Panc1 (cell line): ENCODE measurements around the gene MYLK. TPM values are rescaled to one million over a fixed set of nuclear protein-coding genes. Genes with fewer than 3 reads are reported as not detected.
A peak's percentile ranks its signal among the peaks of the same experiment; 100 is the strongest.

Source experiments
- ATAC-seq: fragments of 200-7000 bp; cut with Tn5 transposase; 2 replicates; pipeline ENCODE4 v1.9.1; 2020; ENCODE audit warnings: mild to moderate bottlenecking, moderate library complexity
- BruUV-seq: library from RNA; stranded (reverse); fragments of 400-500 nt; replicated peaks from 2 replicates; lab custom pipeline; 2021; lab: Mats Ljungman, UMichigan
- CTCF ChIA-PET: fragments of 300-600 bp; sonication (Branson Sonifier 250); formaldehyde crosslinking; loops from one replicate; lab custom pipeline; 2022; ENCODE audit warnings: antibody characterized with exemption; lab: Charles Lee
- POLR2A ChIA-PET: fragments of 300-600 bp; sonication (Branson Sonifier 250); formaldehyde crosslinking; loops from one replicate; lab custom pipeline; 2022; ENCODE audit warnings: antibody characterized with exemption; lab: Charles Lee
- DNase-seq: peaks from one replicate; pipeline ENCODE4 v3.0.0-alpha.2; 2010; ENCODE audit warnings: low read depth, low spot score
- H3K27ac ChIP-seq: 2 replicates; pipeline ENCODE4 v1.5.1; 2011; ENCODE audit warnings: mild to moderate bottlenecking, low read length, inconsistent platforms
- H3K27me3 ChIP-seq: fragments of 200-500 bp; sonication (Bioruptor generic); 2 replicates; pipeline ENCODE4 v1.6.0; 2014; ENCODE audit warnings: low read length, inconsistent platforms; ENCODE audit not compliant: control insufficient read depth, insufficient read depth
- H3K36me3 ChIP-seq: fragments of 200-500 bp; sonication (Bioruptor generic); 2 replicates; pipeline ENCODE4 v1.5.1; 2014; ENCODE audit warnings: inconsistent platforms, mild to moderate bottlenecking, low read length, moderate library complexity; ENCODE audit not compliant: control insufficient read depth, insufficient read depth
- H3K4me1 ChIP-seq: 2 replicates; pipeline ENCODE4 v1.5.1; 2011; ENCODE audit warnings: inconsistent platforms, mild to moderate bottlenecking, low read length, moderate library complexity; ENCODE audit not compliant: control insufficient read depth, insufficient read depth
- H3K4me3 ChIP-seq, 2 experiments: 2 replicates each; pipeline ENCODE4 v1.5.1; 2011 to 2012; ENCODE audit warnings: low read depth in 2 of 2, low read length in 2 of 2, mild to moderate bottlenecking in 2 of 2, inconsistent platforms in 1 of 2, moderate library complexity in 1 of 2
- H3K9me3 ChIP-seq: fragments of 200-500 bp; sonication (Bioruptor generic); 2 replicates; pipeline ENCODE4 v1.5.1; 2014; ENCODE audit warnings: low read depth, mild to moderate bottlenecking, inconsistent platforms, low read length, moderate library complexity; ENCODE audit not compliant: control insufficient read depth, insufficient read depth
- CTCF ChIP-seq: fragments of 450-650 bp; IDR thresholded peaks from 2 replicates; pipeline ENCODE4 v1.5.1; 2017; ENCODE audit warnings: mild to moderate bottlenecking
- POLR2AphosphoS5 ChIP-seq: IDR thresholded peaks from 2 replicates; pipeline ENCODE4 v1.6.1; 2012; ENCODE audit warnings: mild to moderate bottlenecking, low read depth, low read length, moderate library complexity
- REST ChIP-seq, 2 experiments: IDR thresholded peaks; 2 replicates each; pipeline ENCODE4 v1.6.1; 2011 to 2012; ENCODE audit warnings: low read depth in 2 of 2, control low read depth in 1 of 2, low read length in 1 of 2, mild to moderate bottlenecking in 1 of 2, moderate library complexity in 1 of 2; ENCODE audit not compliant: insufficient read depth in 1 of 2
- SIN3A ChIP-seq: IDR thresholded peaks from 2 replicates; pipeline ENCODE4 v1.6.1; 2012; ENCODE audit warnings: low read depth, mild to moderate bottlenecking, low read length, moderate library complexity, borderline replicate concordance; ENCODE audit not compliant: insufficient read depth
- TCF7L2 ChIP-seq: IDR thresholded peaks from 2 replicates; pipeline ENCODE4 v1.6.1; 2011; ENCODE audit warnings: mild to moderate bottlenecking, low read depth, low read length, inconsistent platforms
- in situ Hi-C: cut with HindIII; loops from 2 replicates; pipeline ENCODE4 v1.10.0; 2016; ENCODE audit warnings: low sequenced_read_pairs, low pct_unique_long_range_greater_than_20kb
- intact Hi-C: fragments of 100-400 bp; cut with micrococcal nuclease; formaldehyde crosslinking; loops from one replicate; pipeline ENCODE4 v1.10.0; 2022; ENCODE audit not compliant: unreplicated experiment
- total RNA-seq: library from RNA; stranded (reverse); gene quantifications from one replicate; pipeline ENCODE4 v1.2.1, GENCODE V29; 2021; ENCODE audit not compliant: unreplicated experiment

The MYLK gene
- total RNA-seq, 1 experiment from 2014 or later = 29.7 TPM

DNA sequence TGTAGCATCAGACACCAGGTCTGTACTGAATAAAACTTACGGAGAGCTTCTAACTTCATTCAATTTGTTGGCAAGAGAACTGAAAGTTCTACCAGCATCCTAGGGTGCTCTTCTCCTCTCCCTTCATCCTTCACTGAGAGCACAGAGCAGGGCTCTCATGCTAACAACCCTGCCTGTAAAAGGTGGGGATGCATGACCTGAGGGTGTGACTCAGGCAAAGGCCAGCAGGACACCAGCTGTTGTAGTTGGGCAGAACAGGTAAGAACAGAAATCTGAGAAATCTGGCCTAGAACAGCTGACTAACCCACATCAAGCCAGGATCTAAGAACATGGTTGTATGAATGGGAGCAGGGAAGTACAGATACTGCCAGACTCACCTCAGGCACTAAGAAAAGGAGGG is 64.2 kb downstream of the MYLK start:
- in situ Hi-C loops (no loop called here), intact Hi-C loops (no loop called here)
- no peak; the same call in 1 of the 2 replicates for ATAC-seq
- BruUV-seq = no TSS peak
- Histone ChIP-seq H3K4me1 (no peaks in the 10 kb centered on the region), H3K27ac (no peak overlapping the region), H3K27me3 (no peaks in the 10 kb centered on the region), H3K4me3 (no peak overlapping the region), H3K9me3 (no peaks in the 10 kb centered on the region), H3K36me3 (no peaks in the 10 kb centered on the region)
- POLR2A ChIA-PET = no interaction called here
- TF ChIP-seq TCF7L2 = no peak
- TF ChIP-seq REST (IDR thresholded peaks at IDR 0.05; ENCODE audit: insufficient read depth in 1 of 2, low read depth in 2 of 2, low read length in 1 of 2) = no peak
- TF ChIP-seq POLR2AphosphoS5 = no peak
- TF ChIP-seq CTCF = no peak
- no peak for TF ChIP-seq SIN3A
- CTCF ChIA-PET = interaction anchor here (0.7 kb wide), 1 partner anchor 134 kb away, joined by 3 read pairs; no protein-coding TSS in a partner anchor
- no peak for DNase-seq

DNA sequence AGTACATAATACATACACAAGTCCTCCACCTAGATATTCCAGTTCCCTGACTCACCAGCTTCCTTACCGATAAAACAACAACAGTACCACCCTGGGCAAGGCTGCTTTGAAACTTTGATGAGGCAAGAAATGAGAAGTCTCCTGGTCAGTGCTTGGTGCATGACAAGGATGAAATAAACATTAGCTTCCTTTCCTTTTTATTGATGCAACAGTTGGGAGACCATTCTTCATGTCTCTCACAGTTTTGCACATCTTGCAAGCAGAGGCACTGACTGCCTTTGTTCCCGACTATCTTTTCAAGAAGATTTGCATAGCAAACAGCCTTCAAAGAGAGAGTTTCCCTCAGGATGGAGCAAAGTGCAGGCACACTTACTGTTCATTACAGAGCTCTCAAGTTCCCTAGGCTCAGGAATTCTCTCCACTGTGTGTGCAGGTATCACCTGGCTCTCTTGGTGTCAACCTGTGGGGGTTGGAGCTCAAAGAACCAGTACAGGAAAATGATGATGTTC is 65.2 kb downstream of the MYLK start:
- Histone ChIP-seq H3K4me1 (no peaks in the 10 kb centered on the region), H3K27me3 (no peaks in the 10 kb centered on the region), H3K9me3 (no peaks in the 10 kb centered on the region), H3K27ac (no peak overlapping the region), H3K4me3 (no peak overlapping the region), H3K36me3 (no peaks in the 10 kb centered on the region)
- ATAC-seq = peak; percentile 67; the same call in 1 of the 2 replicates
- no peak for TF ChIP-seq SIN3A
- no peak for TF ChIP-seq POLR2AphosphoS5
- TF ChIP-seq CTCF = no peak
- TF ChIP-seq REST (IDR thresholded peaks at IDR 0.05; ENCODE audit: insufficient read depth in 1 of 2, low read depth in 2 of 2, low read length in 1 of 2) = no peak
- TF ChIP-seq TCF7L2 = no peak
- ChIA-PET POLR2A (no interaction called here), CTCF (no interaction called here)
- no TSS peak for BruUV-seq
- intact Hi-C loops = no loop called here
- no peak for DNase-seq
- in situ Hi-C loops = no loop called here
